Activated T-helper 2 cell treated with anti-CD3 and anti-CD28 coated beads, Interferon-gamma antibody, Interleukin-2, Interleukin-4, amounts not matched to agents 10 μg/mL and 5 μg/mL and 100 μg/mL, durations not matched to agents 14 hours and 24 hours and 36 hours (primary cell): ENCODE results near the gene TTLL9. TPM values are rescaled to one million over a fixed set of nuclear protein-coding genes. Genes with fewer than 3 reads are reported as not detected.

Source experiments
- DNase-seq: peaks from one replicate; pipeline ENCODE4 v3.0.0; 2021; ENCODE audit warnings: low spot score
- H3K27ac Mint-ChIP-seq: one replicate; pipeline ENCODE4 v1.8.0; 2021; ENCODE audit warnings: mixed read lengths
- H3K27me3 Mint-ChIP-seq: one replicate; pipeline ENCODE4 v1.8.0; 2021; ENCODE audit warnings: low read depth, mixed read lengths
- H3K36me3 Mint-ChIP-seq: one replicate; pipeline ENCODE4 v1.8.0; 2021; ENCODE audit warnings: low read depth, mixed read lengths
- H3K4me1 Mint-ChIP-seq: one replicate; pipeline ENCODE4 v1.8.0; 2021; ENCODE audit warnings: low read depth, mixed read lengths
- H3K4me3 Mint-ChIP-seq: one replicate; pipeline ENCODE4 v1.8.0; 2021; ENCODE audit warnings: low read depth, mild to moderate bottlenecking, moderate library complexity, mixed read lengths
- H3K9me3 Mint-ChIP-seq: one replicate; pipeline ENCODE4 v1.8.0; 2021; ENCODE audit warnings: mixed read lengths
- intact Hi-C: fragments of 100-400 bp; cut with micrococcal nuclease; formaldehyde crosslinking; loops from one replicate; pipeline ENCODE4 v1.15.1; 2023
- total RNA-seq: library from RNA; stranded (reverse); gene quantifications from 2 replicates; pipeline ENCODE4 v1.2.3, GENCODE V29; 2022

Gene TTLL9
- total RNA-seq, 1 donor from 2014 or later: not detected

GRCh38 chr20:31857861-31858759 is 12.3 kb upstream of the TTLL9 start:
- Mint-ChIP-seq H3K27ac (no peak overlapping the region), H3K27me3 (peaks cover 39% of the 10 kb centered on the region), H3K36me3 (no peaks in the 10 kb centered on the region), H3K4me3 (no peak overlapping the region), H3K4me1 (peaks cover 8% of the 10 kb centered on the region), H3K9me3 (no peaks in the 10 kb centered on the region)
- DNase-seq: no peak
- intact Hi-C loops: no loop called here

- H3K27me3 Mint-ChIP-seq: peaks cover 39% of the 10 kb centered on the region
- intact Hi-C loops: no loop called here
- no peak overlapping the region for H3K4me3 Mint-ChIP-seq
- H3K4me1 Mint-ChIP-seq: peaks cover 8% of the 10 kb centered on the region
- no peak overlapping the region for H3K27ac Mint-ChIP-seq
- no peaks in the 10 kb centered on the region for H3K36me3 Mint-ChIP-seq
- no peaks in the 10 kb centered on the region for H3K9me3 Mint-ChIP-seq
- no peak for DNase-seq
Observed at GRCh38 chr20:31858760-31859083, 11.7 kb upstream of the TTLL9 start.

- H3K4me3 Mint-ChIP-seq: no peak overlapping the region
- H3K36me3 Mint-ChIP-seq: no peaks in the 10 kb centered on the region
- H3K27ac Mint-ChIP-seq: no peak overlapping the region
- intact Hi-C loops: no loop called here
- H3K4me1 Mint-ChIP-seq: peaks cover 8% of the 10 kb centered on the region
- no peaks in the 10 kb centered on the region for H3K9me3 Mint-ChIP-seq
- DNase-seq: no peak
- H3K27me3 Mint-ChIP-seq: peaks cover 37% of the 10 kb centered on the region
Observed at GRCh38 chr20:31859266-31859997, 11.0 kb upstream of the TTLL9 start.

GRCh38 chr20:31859998-31860380 is 10.4 kb upstream of the TTLL9 start:
- intact Hi-C loops: no loop called here
- H3K4me3 Mint-ChIP-seq: no peak overlapping the region
- H3K27me3 Mint-ChIP-seq: peaks cover 37% of the 10 kb centered on the region

GRCh38 chr20:31860390-31861134 is 9.9 kb upstream of the TTLL9 start:
- Mint-ChIP-seq H3K27me3 (peaks cover 37% of the 10 kb centered on the region), H3K9me3 (no peaks in the 10 kb centered on the region), H3K27ac (no peak overlapping the region), H3K4me3 (peak overlapping the region; percentile 17), H3K36me3 (no peaks in the 10 kb centered on the region), H3K4me1 (peaks cover 8% of the 10 kb centered on the region)
- intact Hi-C loops: no loop called here
- DNase-seq: no peak

More at GRCh38 chr20:31859998-31860380, 10.4 kb upstream of the TTLL9 start:
- Mint-ChIP-seq H3K27ac (no peak overlapping the region), H3K4me1 (peaks cover 8% of the 10 kb centered on the region), H3K36me3 (no peaks in the 10 kb centered on the region), H3K9me3 (no peaks in the 10 kb centered on the region)
- no peak for DNase-seq

GRCh38 chr20:31861135-31861384 is 9.4 kb upstream of the TTLL9 start:
- Mint-ChIP-seq H3K27ac (no peak overlapping the region), H3K27me3 (peaks cover 37% of the 10 kb centered on the region), H3K9me3 (no peaks in the 10 kb centered on the region), H3K36me3 (no peaks in the 10 kb centered on the region), H3K4me1 (peaks cover 8% of the 10 kb centered on the region), H3K4me3 (peak overlapping the region; percentile 17)
- intact Hi-C loops: no loop called here
- DNase-seq: no peak

GRCh38 chr20:31861385-31862156 is 8.9 kb upstream of the TTLL9 start:
- peak overlapping the region; percentile 56 for H3K4me3 Mint-ChIP-seq
- no peaks in the 10 kb centered on the region for H3K36me3 Mint-ChIP-seq
- intact Hi-C loops: no loop called here
- no peak overlapping the region for H3K27ac Mint-ChIP-seq
- peaks cover 8% of the 10 kb centered on the region for H3K4me1 Mint-ChIP-seq
- no peaks in the 10 kb centered on the region for H3K9me3 Mint-ChIP-seq
- peak; percentile 56 for DNase-seq
- peaks cover 37% of the 10 kb centered on the region for H3K27me3 Mint-ChIP-seq

GRCh38 chr20:31862157-31862470 is 8.3 kb upstream of the TTLL9 start:
- H3K27ac Mint-ChIP-seq: no peak overlapping the region
- intact Hi-C loops: no loop called here

GRCh38 chr20:31862506-31862905 is 7.9 kb upstream of the TTLL9 start:
- intact Hi-C loops: no loop called here
- Mint-ChIP-seq H3K4me3 (no peak overlapping the region), H3K9me3 (no peaks in the 10 kb centered on the region), H3K27ac (no peak overlapping the region), H3K4me1 (peaks cover 8% of the 10 kb centered on the region), H3K36me3 (no peaks in the 10 kb centered on the region), H3K27me3 (peaks cover 41% of the 10 kb centered on the region)
- DNase-seq: no peak

More at GRCh38 chr20:31862157-31862470, 8.3 kb upstream of the TTLL9 start:
- Mint-ChIP-seq H3K27me3 (peaks cover 40% of the 10 kb centered on the region), H3K36me3 (no peaks in the 10 kb centered on the region), H3K4me1 (peaks cover 8% of the 10 kb centered on the region), H3K4me3 (peak overlapping the region; percentile 56), H3K9me3 (no peaks in the 10 kb centered on the region)
- DNase-seq: no peak

- intact Hi-C loops: no loop called here
- peaks cover 7% of the 10 kb centered on the region for H3K4me1 Mint-ChIP-seq
- no peak for DNase-seq
- H3K27me3 Mint-ChIP-seq: peaks cover 40% of the 10 kb centered on the region
- no peak overlapping the region for H3K4me3 Mint-ChIP-seq
- no peaks in the 10 kb centered on the region for H3K9me3 Mint-ChIP-seq
- H3K36me3 Mint-ChIP-seq: no peaks in the 10 kb centered on the region
- no peak overlapping the region for H3K27ac Mint-ChIP-seq
Observed at GRCh38 chr20:31863296-31864085, 6.9 kb upstream of the TTLL9 start.

GRCh38 chr20:31864521-31865400 is 5.7 kb upstream of the TTLL9 start:
- no peak for DNase-seq
- H3K4me1 Mint-ChIP-seq: peaks cover 7% of the 10 kb centered on the region
- H3K27me3 Mint-ChIP-seq: peaks cover 43% of the 10 kb centered on the region
- intact Hi-C loops: no loop called here
- no peak overlapping the region for H3K4me3 Mint-ChIP-seq
- H3K9me3 Mint-ChIP-seq: no peaks in the 10 kb centered on the region
- no peaks in the 10 kb centered on the region for H3K36me3 Mint-ChIP-seq
- H3K27ac Mint-ChIP-seq: no peak overlapping the region
